Small intestine (tissue), 7 donors: Measurements from ENCODE around the gene SPATA20. TPM values are rescaled to one million over a fixed set of nuclear protein-coding genes. Genes with fewer than 3 reads are reported as not detected.

Experiments
- DNase-seq, 2 donors: peaks; one replicate each; pipeline versions ENCODE4 v3.0.0 to v3.0.0-alpha.2; 2013
- FAIRE-seq: peaks from 2 replicates; lab custom pipeline; 2012; peaks lifted over from hg19 to GRCh38; lab: Jason Lieb, UNC
- H3K27ac ChIP-seq, 3 donors: one replicate each; pipeline ENCODE4 v1.5.1; 2013; ENCODE audit warnings: low read length in 2 of 3, mild to moderate bottlenecking in 2 of 3, control low read depth in 1 of 3, inconsistent platforms in 1 of 3, low read depth in 1 of 3, moderate library complexity in 1 of 3
- H3K27me3 ChIP-seq, 3 donors: one replicate each; pipeline ENCODE4 v1.6.1; 2013; ENCODE audit warnings: low read length in 3 of 3, inconsistent platforms in 1 of 3; ENCODE audit not compliant: control insufficient read depth in 3 of 3, insufficient read depth in 3 of 3
- H3K36me3 ChIP-seq, 3 donors: one replicate each; pipeline ENCODE4 v1.6.1; 2013; ENCODE audit warnings: low read length in 3 of 3, inconsistent platforms in 1 of 3, low read depth in 1 of 3, mild to moderate bottlenecking in 1 of 3, moderate library complexity in 1 of 3; ENCODE audit not compliant: control insufficient read depth in 3 of 3, insufficient read depth in 2 of 3
- H3K4me1 ChIP-seq, 3 donors: one replicate each; pipeline ENCODE4 v1.6.1; 2013; ENCODE audit warnings: low read length in 2 of 3, inconsistent platforms in 1 of 3, low read depth in 1 of 3, mild to moderate bottlenecking in 1 of 3, moderate library complexity in 1 of 3; ENCODE audit not compliant: control insufficient read depth in 3 of 3, insufficient read depth in 2 of 3
- H3K4me3 ChIP-seq, 3 donors: one replicate each; pipeline ENCODE4 v1.5.1; 2013; ENCODE audit warnings: low read length in 3 of 3, control low read depth in 1 of 3, inconsistent platforms in 1 of 3, low read depth in 1 of 3, mild to moderate bottlenecking in 1 of 3, moderate library complexity in 1 of 3
- H3K9me3 ChIP-seq, 2 donors: one replicate each; pipeline ENCODE4 v1.6.1; 2013; ENCODE audit warnings: low read depth in 1 of 2, low read length in 1 of 2; ENCODE audit not compliant: control insufficient read depth in 2 of 2, insufficient read depth in 1 of 2
- WGBS, 3 donors: extraction: QIAGEN DNeasy Blood & Tissue Kit; methylation state at CpG; one replicate each; pipeline ENCODE4 v1.1.7; 2013; 5-methylcytosine and 5-hydroxymethylcytosine counted together
- polyA plus RNA-seq, 4 donors: library from polyadenylated mRNA; stranded (reverse) in 3 of 4; unstranded in 1 of 4; fragments of 200-250 nt in 3 of 4; fragments of 120-200 nt in 1 of 4; gene quantifications; one replicate each; pipeline versions ENCODE4 v1.2.1 to v1.2.3, GENCODE V29; 2013
- donor health status: healthy with polysubstance abuse.
- donor health status: control.
- donor health status: control.
- donor health status: Bipolar disorder and iron deficiency.
- donor health status: healthy.

SPATA20 gene
- polyA plus RNA-seq, 4 donors: 7.0 to 67.0 (median 23.6) TPM

DNA sequence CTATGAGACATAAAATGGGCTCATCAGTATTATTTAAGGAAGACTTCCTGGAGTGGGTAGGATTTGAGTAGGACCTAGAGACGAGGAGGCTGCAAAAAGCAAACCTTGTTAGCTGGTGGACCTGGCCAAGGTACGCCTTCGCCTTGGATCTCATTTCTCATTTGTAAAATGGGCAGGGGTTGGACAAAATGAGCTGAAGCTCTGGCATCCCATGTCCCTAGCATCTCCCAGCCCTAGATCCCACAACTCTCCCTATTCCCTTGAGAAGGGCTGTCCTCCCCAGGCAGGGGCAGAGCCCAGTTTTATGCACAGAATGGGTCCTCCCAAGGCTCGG lies 306 bp upstream of the SPATA20 start:
- no peaks in the 10 kb centered on the region for H3K9me3 ChIP-seq
- FAIRE-seq (no peak), DNase-seq (no peak)
- H3K36me3 ChIP-seq: peaks cover 0 to 35% (median 0%) of the 10 kb centered on the region in 3 donors
- H3K4me1 ChIP-seq: peaks cover 0 to 35% (median 4%) of the 10 kb centered on the region in 3 donors
- H3K27me3 ChIP-seq: no peaks in the 10 kb centered on the region
- H3K4me3 ChIP-seq: peak overlapping the region in 1 of 3 donors; percentile 55
- no peak overlapping the region for H3K27ac ChIP-seq
- WGBS, 3 donors: 44 to 48% (median 45%) methylated on average over 4 of the region's 4 CpGs

DNA sequence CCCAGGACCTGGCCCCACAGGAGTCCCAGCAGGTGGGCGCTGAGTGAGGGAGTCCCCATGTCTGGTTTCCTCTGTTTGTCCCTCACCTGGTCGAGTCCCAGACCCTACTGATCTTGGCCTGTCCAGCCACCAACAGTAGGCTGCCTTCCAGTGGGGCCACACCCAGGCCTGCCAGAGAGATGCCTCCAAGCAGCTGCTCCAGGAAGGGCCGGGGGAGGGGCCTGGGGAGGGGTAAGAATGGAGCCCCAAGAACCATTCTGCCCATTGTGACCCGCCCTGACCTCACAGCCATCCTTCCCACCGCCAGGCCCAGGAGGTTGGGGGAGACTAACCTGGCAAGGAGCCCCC lies 736 bp downstream of the SPATA20 start:
- Histone ChIP-seq H3K27ac (no peak overlapping the region), H3K36me3 (peaks cover 0 to 42% (median 0%) of the 10 kb centered on the region in 3 donors), H3K4me3 (peak overlapping the region in 1 of 3 donors; percentile 44), H3K4me1 (peaks cover 0 to 30% (median 4%) of the 10 kb centered on the region in 3 donors), H3K9me3 (no peaks in the 10 kb centered on the region), H3K27me3 (no peaks in the 10 kb centered on the region)
- DNase-seq (peak; percentile 37 to 39), FAIRE-seq (no peak)
- 31 to 70% (median 59%) methylated on average over 5 of the region's 5 CpGs for WGBS, 3 donors

DNA sequence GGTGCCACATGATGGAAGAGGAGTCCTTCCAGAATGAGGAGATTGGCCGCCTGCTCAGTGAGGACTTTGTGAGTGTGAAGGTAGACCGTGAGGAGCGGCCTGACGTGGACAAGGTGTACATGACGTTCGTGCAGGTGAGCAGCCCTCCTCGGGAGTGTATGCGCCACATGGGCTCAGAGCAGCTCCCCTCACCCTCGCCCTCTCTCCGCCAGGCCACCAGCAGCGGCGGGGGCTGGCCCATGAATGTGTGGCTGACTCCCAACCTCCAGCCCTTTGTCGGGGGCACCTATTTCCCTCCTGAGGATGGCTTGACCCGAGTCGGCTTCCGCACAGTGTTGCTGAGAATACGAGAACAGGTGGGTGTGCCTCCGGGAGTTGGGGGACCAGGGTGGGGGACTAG lies 1.9 kb downstream of the SPATA20 start:
- Histone ChIP-seq H3K36me3 (peaks cover 0 to 50% (median 0%) of the 10 kb centered on the region in 3 donors), H3K27ac (no peak overlapping the region), H3K27me3 (no peaks in the 10 kb centered on the region), H3K4me3 (no peak overlapping the region), H3K9me3 (no peaks in the 10 kb centered on the region), H3K4me1 (peaks cover 0 to 19% (median 1%) of the 10 kb centered on the region in 3 donors)
- FAIRE-seq (no peak), DNase-seq (no peak)
- WGBS, 3 donors: 84 to 88% (median 85%) methylated on average over 18 of the region's 18 CpGs

DNA sequence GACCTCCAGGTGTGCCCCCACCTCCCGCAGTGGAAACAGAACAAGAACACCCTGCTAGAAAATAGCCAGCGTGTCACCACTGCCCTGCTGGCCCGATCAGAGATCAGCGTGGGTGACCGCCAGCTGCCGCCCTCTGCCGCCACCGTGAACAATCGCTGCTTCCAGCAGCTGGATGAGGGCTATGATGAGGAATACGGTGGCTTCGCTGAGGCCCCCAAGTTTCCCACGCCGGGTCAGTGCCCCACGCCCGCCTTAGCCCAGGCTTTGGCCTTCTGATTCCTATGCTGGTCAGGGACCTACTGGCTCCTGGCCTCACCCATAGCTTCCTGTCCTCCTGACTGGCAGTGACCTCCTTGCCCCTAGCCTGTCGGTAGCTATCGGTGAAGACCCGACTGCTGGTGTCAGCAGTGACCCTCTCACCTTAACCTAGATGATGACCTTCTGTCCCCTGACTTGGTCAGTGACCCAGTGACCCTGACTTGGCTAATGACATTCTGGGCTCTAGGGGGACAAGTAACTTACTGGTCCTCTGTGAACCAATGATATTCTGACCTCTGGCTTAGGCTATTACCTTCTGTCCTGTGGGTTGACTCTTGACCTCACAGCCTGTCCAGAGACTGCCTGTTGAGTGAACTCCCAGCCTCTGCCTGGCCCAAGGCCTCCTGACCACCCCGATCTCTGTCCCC lies 2.4 kb downstream of the SPATA20 start:
- no peaks in the 10 kb centered on the region for H3K9me3 ChIP-seq
- H3K27me3 ChIP-seq: no peaks in the 10 kb centered on the region
- DNase-seq (no peak), FAIRE-seq (no peak)
- H3K4me3 ChIP-seq: no peak overlapping the region
- H3K27ac ChIP-seq: no peak overlapping the region
- WGBS, 3 donors: 91 to 94% (median 93%) methylated on average over 19 of the region's 19 CpGs
- H3K4me1 ChIP-seq: peaks cover 0 to 19% (median 0%) of the 10 kb centered on the region in 3 donors
- peaks cover 0 to 55% (median 0%) of the 10 kb centered on the region in 3 donors for H3K36me3 ChIP-seq

DNA sequence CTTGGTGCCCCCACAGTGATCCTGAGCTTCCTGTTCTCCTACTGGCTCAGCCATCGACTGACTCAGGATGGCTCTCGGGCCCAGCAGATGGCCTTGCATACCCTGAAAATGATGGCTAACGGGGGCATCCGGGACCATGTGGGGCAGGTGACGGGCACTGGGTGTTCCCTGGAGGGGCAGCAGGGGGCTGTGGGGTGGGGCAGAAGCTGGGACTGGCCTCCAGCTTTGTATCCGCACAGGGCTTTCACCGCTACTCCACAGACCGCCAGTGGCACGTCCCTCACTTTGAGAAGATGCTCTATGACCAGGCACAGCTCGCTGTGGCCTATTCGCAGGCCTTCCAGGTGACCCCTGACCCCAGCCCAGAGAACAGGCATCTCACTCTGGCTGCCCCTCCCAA lies 3.0 kb downstream of the SPATA20 start:
- H3K9me3 ChIP-seq: no peaks in the 10 kb centered on the region
- FAIRE-seq: no peak
- H3K27ac ChIP-seq: no peak overlapping the region
- no peaks in the 10 kb centered on the region for H3K27me3 ChIP-seq
- peaks cover 0 to 61% (median 0%) of the 10 kb centered on the region in 3 donors for H3K36me3 ChIP-seq
- 91 to 95% (median 93%) methylated on average over 11 of the region's 11 CpGs for WGBS, 3 donors
- H3K4me1 ChIP-seq: peaks cover 0 to 19% (median 0%) of the 10 kb centered on the region in 3 donors
- DNase-seq: no peak
- H3K4me3 ChIP-seq: no peak overlapping the region

DNA sequence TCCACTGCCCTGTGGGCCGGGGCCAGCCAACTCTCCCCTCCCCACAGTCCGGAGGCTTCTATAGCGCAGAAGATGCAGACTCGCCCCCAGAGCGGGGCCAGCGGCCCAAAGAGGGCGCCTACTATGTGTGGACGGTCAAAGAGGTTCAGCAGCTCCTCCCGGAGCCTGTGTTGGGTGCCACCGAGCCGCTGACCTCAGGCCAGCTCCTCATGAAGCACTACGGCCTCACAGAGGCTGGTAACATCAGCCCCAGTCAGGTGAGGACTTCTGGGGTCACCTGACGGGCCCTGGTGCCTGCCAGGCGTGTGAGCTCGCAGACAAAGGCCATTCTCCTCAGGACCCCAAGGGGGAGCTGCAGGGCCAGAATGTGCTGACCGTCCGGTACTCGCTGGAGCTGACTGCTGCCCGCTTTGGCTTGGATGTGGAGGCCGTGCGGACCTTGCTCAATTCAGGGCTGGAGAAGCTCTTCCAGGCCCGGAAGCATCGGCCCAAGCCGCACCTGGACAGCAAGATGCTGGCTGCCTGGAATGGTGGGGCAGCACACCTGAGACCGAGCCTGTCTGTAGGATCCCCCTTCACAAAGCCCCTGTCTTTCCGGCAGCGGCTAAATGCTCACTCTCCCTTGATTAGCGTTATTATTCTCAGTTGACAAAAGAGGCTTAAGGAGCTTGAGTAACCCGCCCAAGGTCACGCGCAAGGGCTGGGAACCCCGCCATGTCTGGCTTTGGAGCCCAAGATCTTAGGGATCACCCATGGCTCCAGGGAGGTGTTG lies 3.9 kb downstream of the SPATA20 start:
- Histone ChIP-seq H3K27ac (no peak overlapping the region), H3K4me3 (no peak overlapping the region), H3K9me3 (no peaks in the 10 kb centered on the region), H3K27me3 (no peaks in the 10 kb centered on the region), H3K4me1 (peaks cover 0 to 19% (median 0%) of the 10 kb centered on the region in 3 donors), H3K36me3 (peaks cover 0 to 70% (median 0%) of the 10 kb centered on the region in 3 donors)
- no peak for FAIRE-seq
- WGBS, 3 donors: 68 to 80% (median 78%) methylated on average over 32 of the region's 32 CpGs
- DNase-seq: peak; percentile 52 to 88

DNA sequence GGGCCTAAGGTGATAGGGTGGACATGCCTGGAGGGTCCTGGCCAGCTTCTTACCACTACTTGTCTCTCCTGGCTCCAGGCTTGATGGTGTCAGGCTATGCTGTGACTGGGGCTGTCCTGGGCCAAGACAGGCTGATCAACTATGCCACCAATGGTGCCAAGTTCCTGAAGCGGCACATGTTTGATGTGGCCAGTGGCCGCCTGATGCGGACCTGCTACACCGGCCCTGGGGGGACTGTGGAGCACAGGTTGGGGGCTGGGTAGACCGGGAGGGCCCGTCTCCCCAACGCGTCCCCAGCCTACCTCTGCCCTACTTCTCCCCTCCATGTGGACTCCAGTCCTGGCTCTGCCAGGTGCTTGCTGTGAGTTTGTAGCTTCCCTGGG lies 4.5 kb downstream of the SPATA20 start:
- Histone ChIP-seq H3K9me3 (no peaks in the 10 kb centered on the region), H3K27ac (no peak overlapping the region), H3K4me3 (no peak overlapping the region), H3K27me3 (no peaks in the 10 kb centered on the region), H3K4me1 (peaks cover 0 to 16% (median 0%) of the 10 kb centered on the region in 3 donors), H3K36me3 (peaks cover 0 to 74% (median 0%) of the 10 kb centered on the region in 3 donors)
- FAIRE-seq (no peak), DNase-seq (no peak)
- WGBS, 3 donors: 96 to 98% (median 97%) methylated on average over 8 of the region's 8 CpGs

DNA sequence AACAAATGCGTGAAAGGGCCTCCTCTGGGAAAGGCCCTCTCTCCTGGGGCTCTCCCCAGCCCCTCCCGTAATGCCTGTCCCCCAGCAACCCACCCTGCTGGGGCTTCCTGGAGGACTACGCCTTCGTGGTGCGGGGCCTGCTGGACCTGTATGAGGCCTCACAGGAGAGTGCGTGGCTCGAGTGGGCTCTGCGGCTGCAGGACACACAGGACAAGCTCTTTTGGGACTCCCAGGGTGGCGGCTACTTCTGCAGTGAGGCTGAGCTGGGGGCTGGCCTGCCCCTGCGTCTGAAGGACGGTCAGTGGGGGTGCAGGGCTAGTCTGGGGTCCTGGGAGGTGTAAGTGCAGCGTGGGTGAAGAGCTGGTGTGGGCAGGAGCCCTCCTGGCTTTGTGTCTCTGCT lies 4.9 kb downstream of the SPATA20 start:
- Histone ChIP-seq H3K36me3 (peaks cover 0 to 78% (median 0%) of the 10 kb centered on the region in 3 donors), H3K9me3 (no peaks in the 10 kb centered on the region), H3K27ac (no peak overlapping the region), H3K4me1 (peaks cover 0 to 12% (median 0%) of the 10 kb centered on the region in 3 donors), H3K4me3 (no peak overlapping the region), H3K27me3 (no peaks in the 10 kb centered on the region)
- FAIRE-seq (no peak), DNase-seq (no peak)
- 87 to 94% (median 89%) methylated on average over 11 to 12 of the region's 12 CpGs for WGBS, 3 donors
